Measurements from ENCODE around the gene SVOPL. TPM values are rescaled to one million over a fixed set of nuclear protein-coding genes. Genes with fewer than 3 reads are reported as not detected.
A peak's percentile ranks its signal among the peaks of the same experiment; 100 is the strongest.

SVOPL gene
- total RNA-seq, 2 experiments from 2014 or later = not detected

- intact Hi-C loops (cut with micrococcal nuclease) = loop anchor here (10.0 kb wide), 1 partner anchor 47 kb away; no protein-coding TSS in a partner anchor
- CTCF ChIA-PET = interaction anchor here (1.1 kb wide), 1 partner anchor 71 kb away, joined by 3 read pairs; no protein-coding TSS in a partner anchor
- DNase-seq = peak; percentile 48
- Mint-ChIP-seq H3K36me3 (no peaks in the 10 kb centered on the region), H3K9me3 (no peaks in the 10 kb centered on the region), H3K27me3 (peaks cover 45% of the 10 kb centered on the region), H3K27ac (no peak overlapping the region), H3K4me1 (ENCODE audit: low read depth) (peaks cover 13% of the 10 kb centered on the region), H3K4me3 (no peak overlapping the region)
- POLR2A ChIA-PET = no interaction called here
These were observed 33.5 kb downstream of the SVOPL start for GRCh38 chr7:138667535-138668228.

- POLR2A ChIA-PET = no interaction called here
- peaks cover 52% of the 10 kb centered on the region for H3K27me3 Mint-ChIP-seq
- no peaks in the 10 kb centered on the region for H3K36me3 Mint-ChIP-seq
- H3K4me3 Mint-ChIP-seq = no peak overlapping the region
- no peak overlapping the region for H3K27ac Mint-ChIP-seq
- intact Hi-C loops (cut with micrococcal nuclease) = loop anchor here (10.0 kb wide), 1 partner anchor 48 kb away; no protein-coding TSS in a partner anchor
- H3K4me1 Mint-ChIP-seq (ENCODE audit: low read depth) = peaks cover 13% of the 10 kb centered on the region
- CTCF ChIA-PET = no interaction called here
- no peak for DNase-seq
- H3K9me3 Mint-ChIP-seq = no peaks in the 10 kb centered on the region
These were observed 34.8 kb downstream of the SVOPL start for GRCh38 chr7:138666385-138666784.

- no peaks in the 10 kb centered on the region for H3K36me3 Mint-ChIP-seq
- H3K27ac Mint-ChIP-seq = no peak overlapping the region
- peaks cover 52% of the 10 kb centered on the region for H3K27me3 Mint-ChIP-seq
- CTCF ChIA-PET = no interaction called here
- POLR2A ChIA-PET = no interaction called here
- no peaks in the 10 kb centered on the region for H3K9me3 Mint-ChIP-seq
- H3K4me1 Mint-ChIP-seq (ENCODE audit: low read depth) = peaks cover 13% of the 10 kb centered on the region
- DNase-seq = no peak
- H3K4me3 Mint-ChIP-seq = no peak overlapping the region
- intact Hi-C loops (cut with micrococcal nuclease) = loop anchor here (10.0 kb wide), 1 partner anchor 49 kb away; no protein-coding TSS in a partner anchor
These were observed 35.5 kb downstream of the SVOPL start for GRCh38 chr7:138665669-138666140.

- H3K36me3 Mint-ChIP-seq = no peaks in the 10 kb centered on the region
- DNase-seq = no peak
- no peak overlapping the region for H3K27ac Mint-ChIP-seq
- peaks cover 13% of the 10 kb centered on the region for H3K4me1 Mint-ChIP-seq (ENCODE audit: low read depth)
- H3K9me3 Mint-ChIP-seq = no peaks in the 10 kb centered on the region
- ChIA-PET CTCF (no interaction called here), POLR2A (interaction anchor here (0.6 kb wide), 1 partner anchor 668 kb away, joined by 3 read pairs; no protein-coding TSS in a partner anchor)
- peaks cover 52% of the 10 kb centered on the region for H3K27me3 Mint-ChIP-seq
- intact Hi-C loops (cut with micrococcal nuclease) = loop anchor here (10.0 kb wide), 1 partner anchor 50 kb away; no protein-coding TSS in a partner anchor
- no peak overlapping the region for H3K4me3 Mint-ChIP-seq
These were observed 35.9 kb downstream of the SVOPL start for GRCh38 chr7:138665249-138665648.

- intact Hi-C loops (cut with micrococcal nuclease) = loop anchor here (10.0 kb wide), 1 partner anchor 51 kb away; no protein-coding TSS in a partner anchor
- no peak overlapping the region for H3K27ac Mint-ChIP-seq
- peak overlapping the region; percentile 47 for H3K4me3 Mint-ChIP-seq
- DNase-seq = peak; percentile 11
- H3K36me3 Mint-ChIP-seq = no peaks in the 10 kb centered on the region
- H3K9me3 Mint-ChIP-seq = no peaks in the 10 kb centered on the region
- peaks cover 13% of the 10 kb centered on the region for H3K4me1 Mint-ChIP-seq (ENCODE audit: low read depth)
- CTCF ChIA-PET = no interaction called here
- peaks cover 52% of the 10 kb centered on the region for H3K27me3 Mint-ChIP-seq
- POLR2A ChIA-PET = no interaction called here
These were observed 37.1 kb downstream of the SVOPL start for GRCh38 chr7:138663725-138664710.

GRCh38 chr7:138662991-138663320 is 38.2 kb downstream of the SVOPL start:
- no peaks in the 10 kb centered on the region for H3K9me3 Mint-ChIP-seq
- intact Hi-C loops (cut with micrococcal nuclease) = loop anchor here (10.0 kb wide), 1 partner anchor 52 kb away; no protein-coding TSS in a partner anchor
- ChIA-PET CTCF (no interaction called here), POLR2A (no interaction called here)
- no peak for DNase-seq
- no peaks in the 10 kb centered on the region for H3K36me3 Mint-ChIP-seq
- peaks cover 46% of the 10 kb centered on the region for H3K27me3 Mint-ChIP-seq
- no peak overlapping the region for H3K27ac Mint-ChIP-seq
- H3K4me1 Mint-ChIP-seq (ENCODE audit: low read depth) = peaks cover 10% of the 10 kb centered on the region
- H3K4me3 Mint-ChIP-seq = no peak overlapping the region

GRCh38 chr7:138662076-138662990 is 38.8 kb downstream of the SVOPL start:
- intact Hi-C loops (cut with micrococcal nuclease) = loop anchor here (10.0 kb wide), 1 partner anchor 52 kb away; no protein-coding TSS in a partner anchor
- POLR2A ChIA-PET = no interaction called here
- Mint-ChIP-seq H3K4me1 (ENCODE audit: low read depth) (peaks cover 4% of the 10 kb centered on the region), H3K36me3 (no peaks in the 10 kb centered on the region), H3K27ac (no peak overlapping the region), H3K4me3 (no peak overlapping the region), H3K9me3 (no peaks in the 10 kb centered on the region), H3K27me3 (peaks cover 44% of the 10 kb centered on the region)
- CTCF ChIA-PET = interaction anchor here (0.6 kb wide), 1 partner anchor 88 kb away, joined by 3 read pairs; no protein-coding TSS in a partner anchor
- DNase-seq = no peak

GRCh38 chr7:138661069-138661635 is 40.0 kb downstream of the SVOPL start:
- no peaks in the 10 kb centered on the region for H3K9me3 Mint-ChIP-seq
- no peak overlapping the region for H3K27ac Mint-ChIP-seq
- ChIA-PET POLR2A (no interaction called here), CTCF (no interaction called here)
- H3K4me3 Mint-ChIP-seq = no peak overlapping the region
- no peaks in the 10 kb centered on the region for H3K36me3 Mint-ChIP-seq
- peaks cover 36% of the 10 kb centered on the region for H3K27me3 Mint-ChIP-seq
- intact Hi-C loops (cut with micrococcal nuclease) = loop anchor here (10.0 kb wide), 1 partner anchor 54 kb away; no protein-coding TSS in a partner anchor
- H3K4me1 Mint-ChIP-seq (ENCODE audit: low read depth) = peaks cover 2% of the 10 kb centered on the region
- no peak for DNase-seq

GRCh38 chr7:138658889-138659288 is 42.3 kb downstream of the SVOPL start:
- intact Hi-C loops (cut with micrococcal nuclease) = no loop called here
- Mint-ChIP-seq H3K27me3 (peaks cover 18% of the 10 kb centered on the region), H3K27ac (no peak overlapping the region), H3K9me3 (no peaks in the 10 kb centered on the region), H3K4me1 (ENCODE audit: low read depth) (no peaks in the 10 kb centered on the region), H3K36me3 (no peaks in the 10 kb centered on the region), H3K4me3 (no peak overlapping the region)
- ChIA-PET CTCF (no interaction called here), POLR2A (no interaction called here)
- no peak for DNase-seq

GRCh38 chr7:138657854-138658386 is 43.2 kb downstream of the SVOPL start:
- H3K4me1 Mint-ChIP-seq (ENCODE audit: low read depth) = no peaks in the 10 kb centered on the region
- H3K27me3 Mint-ChIP-seq = peaks cover 9% of the 10 kb centered on the region

GRCh38 chr7:138656952-138657351 is 44.2 kb downstream of the SVOPL start:
- no peaks in the 10 kb centered on the region for H3K36me3 Mint-ChIP-seq
- H3K4me1 Mint-ChIP-seq (ENCODE audit: low read depth) = no peaks in the 10 kb centered on the region
- POLR2A ChIA-PET = no interaction called here
- no peak overlapping the region for H3K27ac Mint-ChIP-seq
- no peaks in the 10 kb centered on the region for H3K9me3 Mint-ChIP-seq
- no peak overlapping the region for H3K4me3 Mint-ChIP-seq
- DNase-seq = no peak
- peaks cover 3% of the 10 kb centered on the region for H3K27me3 Mint-ChIP-seq
- intact Hi-C loops (cut with micrococcal nuclease) = no loop called here
- CTCF ChIA-PET = no interaction called here

More at GRCh38 chr7:138657854-138658386, 43.2 kb downstream of the SVOPL start:
- ChIA-PET CTCF (no interaction called here), POLR2A (no interaction called here)
- Mint-ChIP-seq H3K27ac (no peak overlapping the region), H3K4me3 (no peak overlapping the region), H3K9me3 (no peaks in the 10 kb centered on the region), H3K36me3 (no peaks in the 10 kb centered on the region)
- intact Hi-C loops (cut with micrococcal nuclease) = no loop called here
- DNase-seq = no peak

All from activated CD4-positive, alpha-beta memory T cell treated with anti-CD3 and anti-CD28 coated beads for 36 hours (primary cell).